ENCODE measurements around the gene UBALD2.

DNA sequence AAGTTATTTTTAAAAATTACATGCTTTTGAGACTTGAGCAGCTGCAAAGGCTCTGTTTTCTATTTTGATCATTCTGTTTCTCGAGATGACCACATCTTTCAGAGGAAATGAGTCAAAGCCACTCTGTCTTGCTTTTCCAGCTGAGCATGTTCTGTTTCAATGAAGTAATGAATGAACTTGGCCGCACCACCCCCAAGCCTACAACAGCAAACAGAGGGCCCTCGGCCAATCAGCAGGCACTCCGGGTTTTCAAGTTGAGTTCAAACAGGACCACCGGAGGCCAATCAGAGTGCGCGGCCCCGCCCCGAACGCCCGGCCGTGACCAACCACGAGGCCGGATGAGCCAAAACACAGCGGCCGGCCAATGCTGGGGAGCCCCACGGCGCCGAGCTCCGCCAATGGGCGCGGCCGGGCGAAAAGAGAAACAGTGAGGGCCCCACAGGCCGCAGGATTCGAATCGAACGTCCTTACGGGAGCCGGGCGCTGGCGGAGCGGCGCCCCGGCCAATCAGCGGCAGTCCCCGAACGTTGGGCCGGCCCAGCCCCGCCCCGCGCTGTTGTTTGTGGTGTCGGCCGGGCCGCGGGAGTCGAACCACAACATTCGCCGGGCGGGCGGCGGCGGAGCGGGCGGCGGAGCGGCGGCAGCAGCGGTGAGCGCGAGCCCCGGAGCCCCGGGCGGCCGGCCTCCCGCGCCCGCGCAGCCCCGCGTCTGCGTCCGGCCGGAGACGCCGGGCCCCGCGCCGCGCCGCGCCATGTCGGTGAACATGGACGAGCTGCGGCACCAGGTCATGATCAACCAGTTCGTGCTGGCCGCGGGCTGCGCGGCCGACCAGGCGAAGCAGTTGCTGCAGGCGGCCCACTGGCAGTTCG lies at the start of gene UBALD2:
- TF ChIP-seq ZNF274 (IDR thresholded peaks at IDR 0.05; ENCODE audit: low read depth, low read length) (no peak), YY1 (IDR thresholded peaks at IDR 0.05; ENCODE audit: insufficient read depth, insufficient read length) (no peak)

All from NT2/D1 (cell line).